SK-N-SH (cell line): Measurements from ENCODE around the gene TANGO6. TPM values are rescaled to one million over a fixed set of nuclear protein-coding genes. Genes with fewer than 3 reads are reported as not detected.

ENCODE experiments used
- CTCF ChIA-PET: fragments of 300-600, 350-600 bp; formaldehyde crosslinking; extraction: SDS; loops from one replicate; lab custom pipeline; 2021; lab: Yijun Ruan, JAX
- POLR2A ChIA-PET: fragments of 350-600 bp; sonication (Branson Sonifier 250); formaldehyde crosslinking; extraction: SDS; loops from one replicate; lab custom pipeline; 2020; ENCODE audit warnings: antibody characterized with exemption, inconsistent platforms; lab: Yijun Ruan, JAX
- DNase-seq: peaks from one replicate; pipeline ENCODE4 v3.0.0; 2012
- H2AFZ ChIP-seq: fragments of 200-600 bp; sonication (generic); 2 replicates; pipeline ENCODE4 v1.8.1; 2016; ENCODE audit warnings: antibody characterized with exemption, mild to moderate bottlenecking, low read depth
- H3F3A ChIP-seq: fragments of 200-600 bp; sonication (generic); replicated peaks from 2 replicates; pipeline ENCODE3; 2016; ENCODE audit warnings: antibody characterized with exemption, mild to moderate bottlenecking; ENCODE audit not compliant: insufficient read depth
- H3K27ac ChIP-seq, 2 experiments: fragments of 200-500 bp in 1 of 2; fragments of 200-600 bp in 1 of 2; sonication (Bioruptor generic) in 1 of 2; sonication (generic), shearing (Covaris generic) in 1 of 2; 2 replicates each; pipeline versions ENCODE4 v1.5.1 to v1.6.1; 2014 to 2016; ENCODE audit warnings: low read depth in 2 of 2, inconsistent platforms in 1 of 2, low read length in 1 of 2, mild to moderate bottlenecking in 1 of 2, mixed read lengths in 1 of 2
- H3K27me3 ChIP-seq: fragments of 200-600 bp; sonication (generic), shearing (Covaris generic); 2 replicates; pipeline ENCODE4 v1.6.1; 2016; ENCODE audit warnings: mixed run types; ENCODE audit not compliant: insufficient read depth
- H3K36me3 ChIP-seq, 2 experiments: fragments of 200-500 bp in 1 of 2; fragments of 200-600 bp in 1 of 2; sonication (Bioruptor generic) in 1 of 2; sonication (generic) in 1 of 2; replicated peaks in 1 of 2; 2 replicates each; pipeline versions ENCODE3 to v1.5.1; 2014 to 2016; ENCODE audit warnings: low read length in 1 of 2, mild to moderate bottlenecking in 1 of 2; ENCODE audit not compliant: insufficient read depth in 2 of 2, control insufficient read depth in 1 of 2
- H3K4me1 ChIP-seq, 2 experiments: fragments of 200-500 bp in 1 of 2; fragments of 200-600 bp in 1 of 2; sonication (Bioruptor generic) in 1 of 2; sonication (generic), shearing (Covaris generic) in 1 of 2; 2 replicates each; pipeline versions ENCODE4 v1.5.1 to v1.6.1; 2014 to 2016; ENCODE audit warnings: low read depth in 1 of 2, low read length in 1 of 2, mixed run types in 1 of 2; ENCODE audit not compliant: insufficient read depth in 2 of 2, control insufficient read depth in 1 of 2
- H3K4me2 ChIP-seq: fragments of 200-600 bp; sonication (generic), shearing (Covaris generic); 2 replicates; pipeline ENCODE4 v1.6.1; 2017; ENCODE audit warnings: mixed run types
- H3K4me3 ChIP-seq, 2 experiments: fragments of 200-500 bp in 1 of 2; fragments of 200-600 bp in 1 of 2; sonication (Bioruptor generic) in 1 of 2; sonication (generic), shearing (Covaris generic) in 1 of 2; 2 replicates each; pipeline versions ENCODE4 v1.5.1 to v1.8.1; 2014 to 2016; ENCODE audit warnings: low read depth in 2 of 2, inconsistent platforms in 1 of 2, low read length in 1 of 2, mild to moderate bottlenecking in 1 of 2, mixed read lengths in 1 of 2, moderate library complexity in 1 of 2
- H3K79me2 ChIP-seq: fragments of 200-600 bp; sonication (generic); 2 replicates; pipeline ENCODE4 v1.8.1; 2017; ENCODE audit warnings: mild to moderate bottlenecking; ENCODE audit not compliant: insufficient read depth
- H3K9ac ChIP-seq: fragments of 200-600 bp; sonication (generic); 2 replicates; pipeline ENCODE4 v1.6.1; 2017; ENCODE audit warnings: mixed run types
- H3K9me2 ChIP-seq: fragments of 200-600 bp; sonication (generic); 2 replicates; pipeline ENCODE4 v1.6.1; 2017; ENCODE audit warnings: mixed run types
- H3K9me3 ChIP-seq: fragments of 200-600 bp; sonication (generic); 2 replicates; pipeline ENCODE4 v1.6.1; 2017; ENCODE audit warnings: mixed run types, mild to moderate bottlenecking, moderate library complexity
- H4K20me1 ChIP-seq: fragments of 200-600 bp; sonication (generic); 2 replicates; pipeline ENCODE4 v1.6.1; 2017; ENCODE audit warnings: mild to moderate bottlenecking, mixed run types; ENCODE audit not compliant: insufficient read depth
- CHD2 ChIP-seq: fragments of 150-350 bp; IDR thresholded peaks from 2 replicates; pipeline ENCODE4 v1.6.1; 2018; ENCODE audit warnings: low read length; ENCODE audit not compliant: partially characterized antibody
- CTCF ChIP-seq: fragments of 200-600 bp; sonication (generic); IDR thresholded peaks from 2 replicates; pipeline ENCODE4 v1.6.1; 2017; ENCODE audit warnings: antibody characterized with exemption, mild to moderate bottlenecking, moderate library complexity
- ELF1 ChIP-seq: IDR thresholded peaks from 2 replicates; pipeline ENCODE4 v1.4.0; 2012
- EP300 ChIP-seq, 2 experiments: IDR thresholded peaks; 2 replicates each; pipeline versions ENCODE4 v1.4.0 to v1.6.1; 2012; ENCODE audit warnings: borderline replicate concordance in 1 of 2, low read depth in 1 of 2, low read length in 1 of 2
- FOSL2 ChIP-seq: IDR thresholded peaks from 2 replicates; pipeline ENCODE4 v1.4.0; 2012; ENCODE audit warnings: low read depth, mild to moderate bottlenecking, moderate library complexity, borderline replicate concordance
- FOXJ3 ChIP-seq: sonication (generic); formaldehyde crosslinking; IDR thresholded peaks from 2 replicates; pipeline ENCODE4 v1.5.1; 2020; ENCODE audit warnings: mild to moderate bottlenecking, missing genetic modification reagents
- GATA2 ChIP-seq: sonication (generic); formaldehyde crosslinking; IDR thresholded peaks from 2 replicates; pipeline ENCODE4 v1.5.0; 2020; ENCODE audit warnings: mild to moderate bottlenecking, missing genetic modification reagents
- IRF3 ChIP-seq: fragments of 150-350 bp; IDR thresholded peaks from 2 replicates; pipeline ENCODE4 v1.6.1; 2016; ENCODE audit warnings: mild to moderate bottlenecking, low read depth, low read length
- JUND ChIP-seq: IDR thresholded peaks from 2 replicates; pipeline ENCODE4 v1.4.0; 2012
- MAX ChIP-seq: IDR thresholded peaks from 2 replicates; pipeline ENCODE4 v1.4.0; 2012; ENCODE audit warnings: low read depth
- MXI1 ChIP-seq: IDR thresholded peaks from 2 replicates; pipeline ENCODE4 v1.6.1; 2012; ENCODE audit warnings: mild to moderate bottlenecking, low read depth, low read length, improper control_type of control experiment
- PBX3 ChIP-seq: IDR thresholded peaks from 2 replicates; pipeline ENCODE4; 2012
- TAF1 ChIP-seq: IDR thresholded peaks from 2 replicates; pipeline ENCODE4 v1.6.1; 2012; ENCODE audit warnings: low read depth, mild to moderate bottlenecking, low read length, moderate library complexity, borderline replicate concordance
- USF1 ChIP-seq: IDR thresholded peaks from 2 replicates; pipeline ENCODE4 v1.4.0; 2012; ENCODE audit warnings: low read depth, borderline replicate concordance
- YY1 ChIP-seq: IDR thresholded peaks from 2 replicates; pipeline ENCODE4 v1.4.0; 2012; ENCODE audit warnings: low read depth, mild to moderate bottlenecking
- ZBTB33 ChIP-seq: IDR thresholded peaks from 2 replicates; pipeline ENCODE4 v1.4.0; 2012; ENCODE audit warnings: low read depth, borderline replicate concordance
- WGBS: methylation state at CpG from one replicate; pipeline ENCODE4 v1.1.6; 2017; ENCODE audit warnings: low lambda C conversion rate; 5-methylcytosine and 5-hydroxymethylcytosine counted together
- polyA plus RNA-seq, 3 experiments: library from polyadenylated mRNA; depleted of rRNA; stranded (reverse); fragments of >200 nt; gene quantifications; 2 replicates each; pipeline ENCODE4 v1.2.3, GENCODE V29; 2012

Gene TANGO6
- polyA plus RNA-seq, 1 of the 3 experiments (the other 2 are of a cell fraction) = 5.5 TPM

GRCh38 chr16:68921637-68922036 lies 78.3 kb downstream of the TANGO6 start:
- Histone ChIP-seq H3K4me1 (no peaks in the 10 kb centered on the region), H3K4me3 (no peak overlapping the region), H3K27me3 (no peaks in the 10 kb centered on the region), H3K9me2 (no peaks in the 10 kb centered on the region), H3F3A (peaks cover 6% of the 10 kb centered on the region), H3K9me3 (no peaks in the 10 kb centered on the region), H4K20me1 (no peaks in the 10 kb centered on the region), H3K4me2 (no peak overlapping the region), H3K27ac (no peak overlapping the region), H3K9ac (no peak overlapping the region), H3K79me2 (no peaks in the 10 kb centered on the region; the same call in 1 of the 2 replicates), H3K36me3 (peaks cover 3 to 8% of the 10 kb centered on the region in 2 experiments), H2AFZ (no peak overlapping the region)
- CTCF ChIA-PET = no interaction called here
- no peak for TF ChIP-seq IRF3
- TF ChIP-seq TAF1 = no peak
- no peak for TF ChIP-seq JUND
- no peak for TF ChIP-seq EP300 (IDR thresholded peaks at IDR 0.05; ENCODE audit: borderline replicate concordance in 1 of 2, low read depth in 1 of 2, low read length in 1 of 2)
- no peak for TF ChIP-seq FOXJ3 (CRISPR knock-in tag)
- no peak for TF ChIP-seq PBX3
- TF ChIP-seq YY1 = no peak
- no peak for TF ChIP-seq USF1
- no peak for TF ChIP-seq GATA2 (CRISPR knock-in tag)
- TF ChIP-seq ELF1 = no peak
- no peak for TF ChIP-seq FOSL2
- TF ChIP-seq MAX = no peak
- WGBS = 83% methylated on average over 2 of the region's 2 CpGs
- DNase-seq = no peak
- POLR2A ChIA-PET = no interaction called here

GRCh38 chr16:68923116-68923515 lies 79.8 kb downstream of the TANGO6 start:
- WGBS = 95% methylated on average over 12 of the region's 12 CpGs
- Histone ChIP-seq H3K9ac (no peak overlapping the region), H3K4me2 (no peak overlapping the region), H3K9me2 (no peaks in the 10 kb centered on the region), H2AFZ (no peak overlapping the region), H3F3A (peaks cover 6% of the 10 kb centered on the region), H4K20me1 (no peaks in the 10 kb centered on the region), H3K27me3 (no peaks in the 10 kb centered on the region), H3K4me1 (no peaks in the 10 kb centered on the region), H3K4me3 (no peak overlapping the region), H3K79me2 (no peaks in the 10 kb centered on the region; the same call in 1 of the 2 replicates), H3K27ac (no peak overlapping the region), H3K36me3 (peaks cover 9 to 21% of the 10 kb centered on the region in 2 experiments), H3K9me3 (no peaks in the 10 kb centered on the region)
- POLR2A ChIA-PET = no interaction called here
- DNase-seq = no peak
- CTCF ChIA-PET = interaction anchor here (1.0 to 1.3 kb wide), 3 partner anchors 20 to 79 kb away, joined by 3 read pairs; no protein-coding TSS in a partner anchor
- no peak for TF ChIP-seq FOSL2
- no peak for TF ChIP-seq PBX3
- TF ChIP-seq IRF3 = no peak
- no peak for TF ChIP-seq CHD2
- no peak for TF ChIP-seq EP300 (IDR thresholded peaks at IDR 0.05; ENCODE audit: borderline replicate concordance in 1 of 2, low read depth in 1 of 2, low read length in 1 of 2)
- no peak for TF ChIP-seq MXI1
- TF ChIP-seq CTCF = no peak
- no peak for TF ChIP-seq YY1
- TF ChIP-seq ZBTB33 = no peak
